IMR-90 (cell line): Measurements from ENCODE around the gene UBAP2L.

Experiments used
- BHLHE40 ChIP-seq: fragments of 150-350 bp; IDR thresholded peaks from 2 replicates; pipeline ENCODE4 v1.6.1; 2016; ENCODE audit warnings: mild to moderate bottlenecking, low read depth, low read length
- CEBPB ChIP-seq: IDR thresholded peaks from 2 replicates; pipeline ENCODE4 v1.6.1; 2012; ENCODE audit warnings: low read depth, low read length, improper control_type of control experiment
- CHD1 ChIP-seq: IDR thresholded peaks from 2 replicates; pipeline ENCODE4 v1.6.1; 2012; ENCODE audit warnings: low read depth, low read length, improper control_type of control experiment
- FOS ChIP-seq: fragments of 150-350 bp; IDR thresholded peaks from 2 replicates; pipeline ENCODE4 v1.6.1; 2016; ENCODE audit warnings: low read depth, low read length
- MAFK ChIP-seq: IDR thresholded peaks from 2 replicates; pipeline ENCODE4 v1.6.1; 2012; ENCODE audit warnings: low read depth, low read length, improper control_type of control experiment
- MAZ ChIP-seq: IDR thresholded peaks from 2 replicates; pipeline ENCODE4 v1.6.1; 2012; ENCODE audit warnings: low read depth, mild to moderate bottlenecking, low read length, improper control_type of control experiment, moderate library complexity, borderline replicate concordance
- POLR2A ChIP-seq: IDR thresholded peaks from 2 replicates; pipeline ENCODE4 v1.6.1; 2012; ENCODE audit warnings: mild to moderate bottlenecking, low read depth, low read length
- RCOR1 ChIP-seq: IDR thresholded peaks from 2 replicates; pipeline ENCODE4 v1.6.1; 2012; ENCODE audit warnings: mild to moderate bottlenecking, low read length, improper control_type of control experiment; ENCODE audit not compliant: insufficient replicate concordance
- RFX5 ChIP-seq: IDR thresholded peaks from 2 replicates; pipeline ENCODE4 v1.8.0; 2012; ENCODE audit warnings: low read depth, mild to moderate bottlenecking, low read length, moderate library complexity
- SMC3 ChIP-seq: fragments of 150-350 bp; IDR thresholded peaks from 2 replicates; pipeline ENCODE4 v1.6.1; 2016; ENCODE audit warnings: low read depth, mild to moderate bottlenecking, antibody characterized with exemption, low read length, moderate library complexity
- TF ChIP-seq, protein P1 (sequence below): conservative IDR thresholded peaks from 2 replicates; pipeline ENCODE4 v1.5.1; 2012; ENCODE audit warnings: mild to moderate bottlenecking, low read depth, low read length, improper control_type of control experiment
- TF ChIP-seq, protein P2 (sequence below): fragments of 150-350 bp; IDR thresholded peaks from 2 replicates; pipeline ENCODE4 v1.6.1; 2017; ENCODE audit warnings: mild to moderate bottlenecking, antibody characterized with exemption, low read length, low read depth

DNA sequence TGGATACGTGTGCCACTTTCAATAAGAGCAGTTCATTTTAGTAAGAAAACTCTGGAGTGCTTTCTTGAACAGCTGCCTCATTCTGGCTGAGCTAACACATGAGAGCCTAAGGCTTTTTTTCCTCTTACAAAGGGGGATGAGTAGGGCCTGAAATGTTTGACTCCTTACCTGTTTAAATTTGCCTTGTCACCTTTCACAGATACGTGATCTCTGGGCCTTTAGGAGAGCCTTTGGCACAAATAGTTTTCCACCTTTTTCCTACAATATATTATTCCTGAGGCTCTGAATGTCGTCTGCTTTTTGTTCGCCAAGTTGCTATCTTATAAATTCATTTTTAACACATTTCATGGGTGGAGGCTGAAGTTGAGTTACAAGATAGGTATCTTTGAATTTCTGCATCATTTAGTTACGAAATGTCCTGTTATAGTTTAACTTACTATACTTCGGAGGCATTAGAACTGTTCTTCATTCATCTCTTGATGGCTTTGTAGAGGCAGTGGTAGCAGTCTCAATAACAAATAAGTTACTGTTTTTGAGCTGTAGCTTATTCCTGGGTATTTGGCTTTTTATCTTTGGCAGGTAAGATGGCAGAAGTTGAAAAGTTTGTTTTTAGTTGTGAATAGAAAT is 17.2 kb downstream of the UBAP2L start:
- TF ChIP-seq, protein P1, sequence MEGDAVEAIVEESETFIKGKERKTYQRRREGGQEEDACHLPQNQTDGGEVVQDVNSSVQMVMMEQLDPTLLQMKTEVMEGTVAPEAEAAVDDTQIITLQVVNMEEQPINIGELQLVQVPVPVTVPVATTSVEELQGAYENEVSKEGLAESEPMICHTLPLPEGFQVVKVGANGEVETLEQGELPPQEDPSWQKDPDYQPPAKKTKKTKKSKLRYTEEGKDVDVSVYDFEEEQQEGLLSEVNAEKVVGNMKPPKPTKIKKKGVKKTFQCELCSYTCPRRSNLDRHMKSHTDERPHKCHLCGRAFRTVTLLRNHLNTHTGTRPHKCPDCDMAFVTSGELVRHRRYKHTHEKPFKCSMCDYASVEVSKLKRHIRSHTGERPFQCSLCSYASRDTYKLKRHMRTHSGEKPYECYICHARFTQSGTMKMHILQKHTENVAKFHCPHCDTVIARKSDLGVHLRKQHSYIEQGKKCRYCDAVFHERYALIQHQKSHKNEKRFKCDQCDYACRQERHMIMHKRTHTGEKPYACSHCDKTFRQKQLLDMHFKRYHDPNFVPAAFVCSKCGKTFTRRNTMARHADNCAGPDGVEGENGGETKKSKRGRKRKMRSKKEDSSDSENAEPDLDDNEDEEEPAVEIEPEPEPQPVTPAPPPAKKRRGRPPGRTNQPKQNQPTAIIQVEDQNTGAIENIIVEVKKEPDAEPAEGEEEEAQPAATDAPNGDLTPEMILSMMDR: no peak
- TF ChIP-seq CEBPB (no peak), POLR2A (no peak), RFX5 (no peak), RCOR1 (no peak), BHLHE40 (no peak), FOS (no peak), SMC3 (no peak), CHD1 (no peak), MAFK (no peak), MAZ (no peak)
- TF ChIP-seq, protein P2, sequence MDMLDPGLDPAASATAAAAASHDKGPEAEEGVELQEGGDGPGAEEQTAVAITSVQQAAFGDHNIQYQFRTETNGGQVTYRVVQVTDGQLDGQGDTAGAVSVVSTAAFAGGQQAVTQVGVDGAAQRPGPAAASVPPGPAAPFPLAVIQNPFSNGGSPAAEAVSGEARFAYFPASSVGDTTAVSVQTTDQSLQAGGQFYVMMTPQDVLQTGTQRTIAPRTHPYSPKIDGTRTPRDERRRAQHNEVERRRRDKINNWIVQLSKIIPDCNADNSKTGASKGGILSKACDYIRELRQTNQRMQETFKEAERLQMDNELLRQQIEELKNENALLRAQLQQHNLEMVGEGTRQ: no peak
